Stimulated activated CD4-positive, alpha-beta T cell treated with anti-CD3 and anti-CD28 coated beads, Interleukin-15, amount 100 ng/mL, for 24 hours (primary cell): ENCODE results near the gene BCL3.

ENCODE experiments used
- DNase-seq: peaks from one replicate; pipeline ENCODE4 v3.0.0-alpha.2; 2020

BCL3 gene

DNA sequence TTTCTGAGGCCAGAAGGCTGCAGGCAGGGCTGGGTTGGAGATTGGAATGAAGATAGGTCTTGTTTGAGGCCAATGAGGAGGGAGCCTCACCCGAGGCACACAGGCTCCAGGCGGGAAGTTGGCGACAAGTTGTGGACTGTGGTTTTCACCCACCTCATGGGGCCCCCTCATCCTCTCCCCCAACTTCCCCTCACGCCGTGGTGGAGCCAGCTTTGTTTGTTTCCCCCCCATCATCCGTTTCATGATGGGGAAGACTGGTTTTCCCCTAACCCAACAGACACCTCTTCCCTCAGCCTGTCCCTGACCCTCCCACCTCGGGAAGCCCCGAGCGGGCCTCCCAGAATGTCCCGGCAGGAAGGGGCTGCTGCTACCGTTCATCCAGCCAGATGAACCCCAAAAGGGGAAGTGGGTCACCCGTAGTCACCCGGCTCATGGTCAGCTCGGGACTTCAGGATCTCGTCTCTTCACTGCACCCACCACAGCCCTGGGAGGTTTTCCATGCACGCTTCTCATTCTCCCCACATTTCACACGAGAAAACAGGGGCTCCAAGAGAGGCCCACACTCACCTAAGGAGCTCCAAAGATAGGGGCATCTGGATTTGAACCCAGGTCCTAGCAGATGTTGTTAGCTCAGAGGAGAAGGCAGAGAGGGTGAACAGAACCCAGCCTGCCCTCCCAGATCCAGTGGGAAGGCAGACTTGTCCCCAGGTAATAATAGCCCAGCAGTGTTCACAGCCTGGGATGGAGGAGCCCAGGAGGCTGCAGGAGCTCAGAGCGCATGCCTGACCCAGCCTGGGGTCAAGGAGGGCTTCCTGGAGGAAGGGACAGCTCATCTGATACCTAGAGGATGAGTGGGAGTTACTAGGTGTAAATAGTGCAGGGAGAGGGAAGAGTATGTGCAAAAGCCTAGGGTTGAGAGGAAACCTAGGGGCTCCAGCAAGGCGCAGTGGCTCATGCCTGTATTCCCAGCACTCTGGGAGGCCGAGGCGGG lies 26.1 kb upstream of the BCL3 start:
- no peak for DNase-seq

DNA sequence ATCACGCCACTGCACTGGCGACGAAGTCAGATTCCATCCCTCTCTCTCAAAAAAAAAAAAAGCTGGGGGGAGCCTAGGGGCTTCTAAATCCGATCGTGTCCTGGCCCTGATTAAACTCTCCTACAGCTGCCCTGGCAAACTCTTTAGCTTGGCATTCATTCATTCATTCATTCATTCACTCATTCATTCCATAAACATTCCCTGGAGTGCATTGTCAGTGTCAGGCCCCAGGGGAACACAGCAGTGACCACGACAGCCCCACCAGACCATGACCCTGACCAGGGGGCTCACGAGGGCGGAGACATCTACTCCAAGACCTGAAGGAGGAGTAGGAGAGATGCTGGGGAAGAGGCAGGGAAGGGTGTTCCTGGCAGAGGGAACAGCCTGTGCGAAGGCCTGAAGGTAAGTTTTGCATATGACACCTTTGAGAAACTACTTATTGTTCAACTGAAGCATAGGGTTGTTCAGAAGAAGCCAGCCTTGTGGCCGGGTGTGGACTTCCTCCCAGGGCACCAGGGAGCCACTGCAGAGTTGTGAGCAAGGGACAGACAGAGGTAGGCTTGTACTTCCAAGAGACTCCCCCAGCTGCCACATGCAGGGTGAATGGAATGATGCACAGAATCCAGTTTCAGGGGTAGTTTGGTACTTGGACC lies 25.1 kb upstream of the BCL3 start:
- no peak for DNase-seq

DNA sequence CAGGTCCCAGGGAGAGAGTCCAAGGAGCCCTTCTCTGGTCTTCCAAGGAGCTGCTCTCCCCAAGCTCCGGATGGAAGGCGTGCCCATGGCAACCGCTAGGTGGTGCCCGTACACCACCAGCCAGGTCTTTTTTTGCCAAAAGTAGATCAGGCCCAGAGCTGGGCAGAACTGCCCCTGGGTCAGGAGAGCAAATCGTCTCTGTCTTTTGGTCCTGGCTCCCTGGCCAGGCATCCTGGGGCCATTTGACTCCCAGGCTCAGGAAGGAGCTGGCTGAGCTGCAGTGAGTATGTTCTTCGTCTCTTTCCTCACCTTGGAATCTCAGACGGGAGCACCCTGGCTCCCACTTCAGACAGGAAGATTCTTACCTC lies 24.6 kb upstream of the BCL3 start:
- peak; percentile 81 for DNase-seq

DNA sequence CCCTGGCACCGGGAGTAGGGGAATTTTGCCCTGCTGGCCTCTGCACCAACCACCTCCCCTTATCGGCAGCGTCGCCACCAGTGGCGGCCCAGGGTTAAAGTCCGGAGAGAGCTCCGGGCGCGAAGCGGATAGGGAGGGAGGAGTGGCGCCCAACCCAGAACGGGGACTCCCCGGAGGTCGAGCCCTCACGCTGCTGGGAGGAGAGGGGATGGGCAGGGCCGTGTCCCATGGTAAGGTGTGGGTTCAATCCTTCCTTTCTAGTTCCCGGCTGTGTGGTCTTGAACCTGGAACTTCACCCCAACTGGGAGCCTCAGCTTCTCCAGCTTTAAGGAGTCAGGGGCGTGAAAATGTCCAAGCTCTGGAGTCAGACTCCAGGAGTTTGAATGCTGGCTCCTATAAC lies 23.3 kb upstream of the BCL3 start:
- no peak for DNase-seq

DNA sequence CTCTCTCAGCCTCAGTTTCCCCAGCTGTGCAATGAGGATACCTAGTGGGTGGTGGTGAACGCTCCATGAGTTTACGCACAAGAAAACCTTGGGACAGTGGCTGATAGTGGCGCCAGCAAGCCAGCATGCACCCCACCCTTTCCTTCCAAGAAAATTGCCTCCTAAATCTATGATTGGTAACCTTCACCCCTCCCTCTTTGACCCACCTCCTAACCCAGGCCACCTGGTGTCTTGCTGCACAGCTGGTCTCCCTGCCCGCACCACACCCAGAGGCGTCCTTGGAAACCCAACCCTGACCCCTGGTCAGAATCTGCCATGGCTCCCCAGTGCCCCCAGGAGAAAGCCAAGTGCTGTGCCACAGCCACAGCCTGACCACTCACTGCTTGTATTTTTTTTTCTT lies 22.8 kb upstream of the BCL3 start:
- no peak for DNase-seq

DNA sequence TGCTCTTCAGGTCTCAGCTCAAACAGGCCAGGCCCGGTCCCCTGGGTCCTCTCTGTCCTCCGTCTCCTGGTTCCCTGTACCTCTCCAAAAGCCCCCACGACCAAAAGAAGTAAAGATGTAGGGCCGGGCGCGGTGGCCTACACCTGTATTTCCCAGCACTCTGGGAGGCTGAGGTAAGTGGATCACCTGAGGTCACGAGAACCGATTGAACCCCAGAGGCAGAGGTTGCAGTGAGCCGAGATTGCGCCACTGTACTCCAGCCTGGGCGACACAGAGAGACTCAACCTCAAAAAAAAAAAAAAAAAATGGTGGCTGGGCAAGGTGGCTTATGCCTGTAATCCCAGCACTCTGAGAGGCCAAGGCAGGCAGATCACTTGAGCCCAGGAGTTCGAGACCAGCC lies 22.0 kb upstream of the BCL3 start:
- no peak for DNase-seq

DNA sequence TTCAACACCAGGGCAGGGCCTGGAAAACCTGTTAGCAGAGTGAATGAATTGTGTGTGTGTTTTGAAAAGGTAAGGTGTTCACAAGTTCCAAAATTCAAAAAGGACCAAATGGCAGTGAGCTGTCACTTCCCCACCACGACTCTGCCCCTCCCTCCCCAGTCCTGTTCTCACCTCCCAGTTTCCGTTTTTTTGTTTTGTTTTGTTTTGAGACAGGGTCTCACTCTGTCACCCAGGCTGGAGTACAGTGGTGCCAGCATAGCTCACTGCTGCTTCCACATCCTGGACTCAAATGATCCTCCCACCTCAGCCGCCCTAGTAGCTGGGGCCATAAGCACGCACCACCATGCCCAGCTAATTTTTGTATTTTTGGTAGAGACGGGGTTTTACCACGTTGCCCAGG lies 20.3 kb upstream of the BCL3 start:
- no peak for DNase-seq

DNA sequence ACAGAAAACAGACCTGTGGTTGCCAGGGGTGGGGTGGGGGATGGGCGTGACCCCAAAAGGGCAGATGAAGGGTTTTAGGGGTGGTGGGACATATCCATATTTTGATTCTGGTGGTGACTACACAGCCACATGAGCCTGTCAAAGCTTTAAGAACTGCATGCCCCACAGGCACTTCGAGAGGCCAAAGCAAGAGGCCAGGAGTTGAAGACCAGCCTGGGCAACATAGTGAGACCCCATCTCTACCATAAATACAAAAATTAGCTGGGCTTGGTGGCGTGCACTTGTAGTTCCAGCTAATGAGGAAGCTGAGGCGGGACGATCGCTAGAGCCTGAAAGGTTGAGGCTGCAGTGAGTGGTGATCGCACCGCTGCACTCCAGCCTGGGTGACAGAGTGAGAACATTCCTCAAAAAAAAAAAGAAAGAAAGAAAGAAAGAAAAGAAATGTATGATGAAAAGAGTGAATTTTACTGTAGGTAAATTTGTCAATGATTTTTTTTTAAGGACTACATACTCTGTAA lies 18.9 kb upstream of the BCL3 start:
- DNase-seq = no peak

DNA sequence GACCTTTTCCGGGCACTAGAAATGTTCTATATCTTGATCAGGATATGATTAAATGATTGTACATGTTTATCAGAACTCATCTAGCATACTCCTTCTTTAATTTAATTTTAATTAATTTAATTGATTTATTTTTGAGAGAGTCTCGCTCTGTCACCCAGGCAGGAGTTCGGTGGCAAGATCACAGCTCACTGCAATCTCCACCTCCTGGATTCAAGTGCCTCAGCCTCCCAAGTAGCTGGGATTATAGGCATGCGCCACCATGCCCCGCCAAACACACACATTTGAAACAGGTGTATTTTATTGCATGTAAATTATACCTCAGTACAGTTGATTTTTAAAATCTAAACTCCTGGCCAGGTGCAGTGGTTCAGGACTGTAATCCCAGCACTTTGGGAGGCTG lies 17.4 kb upstream of the BCL3 start:
- DNase-seq = no peak

DNA sequence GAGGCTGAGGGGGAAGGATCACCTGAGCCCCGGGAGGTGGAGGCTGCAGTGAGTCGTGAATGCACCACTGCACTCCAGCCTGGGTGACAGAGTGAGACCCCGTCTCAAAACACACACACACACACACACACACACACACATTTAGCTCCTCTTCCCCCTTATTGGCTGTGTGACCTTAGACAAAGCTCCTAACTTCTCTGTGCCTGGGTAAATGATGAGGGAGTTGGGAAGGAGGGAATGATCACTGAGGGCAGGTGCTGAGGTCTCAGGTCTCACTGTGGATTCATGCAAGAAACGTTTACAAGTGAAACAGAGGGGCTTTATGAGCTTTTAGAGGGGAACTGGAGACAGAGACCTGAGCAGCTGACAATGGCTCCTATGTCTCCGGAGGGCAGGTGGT lies 16.9 kb upstream of the BCL3 start:
- no peak for DNase-seq

DNA sequence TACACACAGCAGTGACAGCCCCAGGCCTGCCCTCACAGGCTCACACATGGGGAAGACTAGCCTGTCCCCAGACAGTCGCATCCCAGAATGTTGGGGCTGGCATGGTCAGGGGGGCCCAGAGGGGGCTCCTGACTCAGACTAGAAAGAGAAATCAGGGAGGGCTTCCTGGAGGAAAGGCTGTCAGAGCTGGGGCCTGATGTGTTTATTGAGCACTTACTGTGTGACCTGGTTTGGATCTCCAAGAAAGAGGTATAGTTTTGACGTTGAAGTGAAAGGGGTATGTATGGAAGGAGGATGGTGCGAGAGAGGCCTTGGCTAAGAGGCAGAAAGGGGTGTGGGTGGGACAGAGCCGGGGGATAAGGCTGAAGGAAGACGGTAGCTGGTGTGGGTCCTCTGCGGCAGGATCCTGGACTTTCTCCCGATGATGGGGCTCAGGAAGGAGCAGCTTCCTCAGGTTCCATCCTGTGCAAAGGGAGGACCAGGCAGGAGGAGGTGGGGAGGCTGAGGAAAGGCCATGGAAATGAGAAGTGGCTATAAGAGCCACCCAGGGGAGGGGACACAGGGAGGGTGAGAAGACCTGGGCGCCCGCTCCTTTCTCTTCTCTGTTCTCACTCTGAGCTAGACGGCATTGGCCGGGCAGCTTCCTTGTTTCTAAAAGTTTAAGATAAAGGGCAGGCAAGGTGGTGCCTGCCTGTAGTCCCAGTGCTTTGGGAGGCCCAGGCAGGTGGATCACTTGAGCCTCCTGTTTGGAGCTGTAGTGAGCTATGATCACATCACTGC lies 16.1 kb upstream of the BCL3 start:
- DNase-seq = no peak

DNA sequence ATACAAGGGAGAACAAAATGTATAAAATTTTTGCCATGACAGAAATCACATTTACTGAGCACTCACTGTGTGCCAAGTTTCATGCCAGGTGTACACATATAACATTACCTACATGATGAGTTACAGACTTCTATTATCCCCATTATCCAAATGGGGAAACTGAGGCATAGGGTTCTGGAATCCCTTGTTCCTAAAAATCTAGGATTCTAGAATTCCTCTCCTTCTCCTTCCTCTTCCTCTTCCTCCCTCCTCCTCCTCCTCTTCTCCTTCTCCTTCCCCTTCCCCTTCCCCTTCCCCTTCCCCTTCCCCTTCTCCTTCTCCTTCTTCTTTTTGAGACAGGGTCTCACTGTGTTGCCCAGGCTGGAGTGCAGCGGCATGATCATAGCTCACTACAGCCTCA lies 14.2 kb upstream of the BCL3 start:
- DNase-seq = no peak

DNA sequence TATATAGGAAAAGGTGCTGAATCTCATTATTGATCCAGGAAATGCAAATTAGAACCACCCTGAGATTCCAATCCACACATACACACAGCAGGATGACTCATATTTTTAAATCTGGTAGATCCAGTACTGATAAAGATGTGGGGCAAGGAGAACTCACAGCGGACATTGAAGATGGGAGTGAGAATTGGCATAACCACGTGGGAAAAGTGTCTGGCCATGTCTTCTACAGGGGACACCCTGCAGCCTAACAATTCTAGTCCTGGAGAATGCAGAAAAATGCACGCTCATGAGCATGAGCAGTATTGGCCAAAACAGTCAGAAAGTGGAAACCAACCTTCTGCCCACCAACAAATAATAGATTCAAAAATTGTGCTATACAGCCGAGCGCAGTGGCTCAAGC lies 13.5 kb upstream of the BCL3 start:
- DNase-seq = no peak

DNA sequence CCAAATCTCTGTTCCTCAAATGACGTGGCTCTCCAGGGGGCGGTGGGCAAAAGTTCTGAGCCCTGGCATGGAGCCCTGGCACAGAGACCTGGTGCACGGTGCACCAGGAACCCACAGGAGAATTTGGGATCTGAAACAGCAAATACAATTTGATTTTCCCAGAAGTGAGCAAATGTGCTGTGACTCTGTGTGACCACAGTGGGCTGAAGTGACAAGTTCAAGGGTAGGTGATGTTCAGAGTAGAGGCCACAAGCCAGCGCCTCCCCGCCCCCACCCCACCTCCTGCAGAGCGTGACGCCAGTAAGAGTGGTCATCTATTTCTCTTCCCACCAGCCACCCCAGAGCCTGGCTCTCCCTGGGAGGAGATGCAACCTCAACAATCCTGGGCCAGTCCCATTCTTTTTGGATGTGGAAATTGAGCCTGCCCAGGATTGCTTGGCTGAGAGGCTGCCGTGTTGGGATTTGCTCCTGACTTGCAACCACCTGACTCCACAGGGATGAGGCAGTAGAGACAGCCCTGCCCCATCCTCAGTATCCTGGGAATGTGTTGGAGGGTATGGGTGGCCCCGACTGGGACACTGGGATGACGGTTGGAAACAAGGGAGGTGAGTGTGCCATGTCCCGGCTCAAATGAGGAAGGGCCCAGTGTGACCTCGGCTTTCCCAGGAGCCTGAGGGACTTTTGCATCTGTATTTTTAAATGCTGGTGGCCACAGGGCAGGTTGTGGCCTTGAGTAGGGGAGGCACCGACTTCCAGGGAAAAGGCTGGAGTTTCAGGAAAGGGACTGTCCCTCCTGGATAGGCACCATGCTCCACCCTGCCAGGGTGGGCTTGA lies 11.1 kb upstream of the BCL3 start:
- DNase-seq = no peak

DNA sequence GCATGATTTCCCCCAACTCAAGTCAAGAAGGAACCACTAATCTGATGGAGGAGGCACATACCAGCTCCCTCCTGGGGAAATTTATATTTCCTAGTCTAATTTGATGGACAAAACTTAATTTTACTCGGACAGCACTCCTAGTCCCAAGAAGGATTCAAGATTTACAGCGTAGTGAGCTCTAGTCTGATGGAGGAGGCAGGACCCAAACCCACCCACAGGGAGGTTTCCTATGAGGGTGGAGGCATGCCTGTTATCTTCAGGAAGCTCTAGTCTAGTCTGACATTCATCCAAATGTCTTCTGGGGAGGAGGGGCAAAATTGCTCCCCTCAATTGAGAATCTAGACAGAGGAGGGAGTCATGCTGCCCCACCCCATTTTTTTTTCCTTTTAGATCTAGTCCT lies 10.4 kb upstream of the BCL3 start:
- DNase-seq = no peak

DNA sequence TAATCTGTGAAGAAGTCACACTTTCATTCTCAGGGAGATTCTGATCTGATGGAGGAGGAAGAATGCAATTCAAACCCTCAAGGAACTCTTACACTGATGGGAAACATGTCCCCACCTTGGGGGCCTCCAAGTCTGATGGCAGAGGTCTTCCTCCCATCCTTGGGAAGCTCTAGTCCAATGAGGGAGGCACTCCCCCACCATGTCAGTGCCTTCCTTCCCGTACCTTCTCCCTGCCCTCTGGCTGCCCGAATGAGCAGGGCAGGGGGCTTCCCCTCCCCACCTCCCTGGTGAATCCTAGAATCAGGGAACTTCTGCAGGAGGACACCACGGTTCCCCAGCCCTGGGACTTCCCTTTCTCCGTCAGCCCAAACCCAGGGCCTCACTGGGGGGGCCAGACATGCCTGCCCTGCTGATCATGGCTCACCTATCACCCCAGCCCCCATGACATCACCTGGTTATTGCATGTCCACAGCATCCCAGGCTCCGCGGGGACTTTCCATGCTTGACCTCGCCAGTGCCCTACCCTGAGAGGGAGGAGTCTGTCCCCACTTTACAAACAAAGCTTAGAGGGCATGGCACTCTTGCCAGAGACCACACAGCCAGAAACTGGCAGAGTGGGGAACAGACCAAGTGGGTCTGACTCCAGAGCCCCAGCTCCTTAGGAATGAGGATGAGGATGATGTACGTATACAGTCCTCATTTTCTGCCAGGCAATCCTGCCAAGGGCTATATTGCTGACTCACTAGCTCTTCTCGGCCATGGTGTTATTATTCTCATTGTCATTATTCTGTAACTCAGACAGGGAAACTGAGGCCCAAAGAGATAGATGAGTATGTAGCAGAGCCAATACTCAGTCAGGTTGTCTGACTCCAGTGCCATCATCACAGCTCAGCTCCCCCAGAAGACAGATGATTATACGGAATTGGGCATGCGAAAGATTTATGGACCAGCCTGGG lies 9.6 kb upstream of the BCL3 start:
- no peak for DNase-seq

DNA sequence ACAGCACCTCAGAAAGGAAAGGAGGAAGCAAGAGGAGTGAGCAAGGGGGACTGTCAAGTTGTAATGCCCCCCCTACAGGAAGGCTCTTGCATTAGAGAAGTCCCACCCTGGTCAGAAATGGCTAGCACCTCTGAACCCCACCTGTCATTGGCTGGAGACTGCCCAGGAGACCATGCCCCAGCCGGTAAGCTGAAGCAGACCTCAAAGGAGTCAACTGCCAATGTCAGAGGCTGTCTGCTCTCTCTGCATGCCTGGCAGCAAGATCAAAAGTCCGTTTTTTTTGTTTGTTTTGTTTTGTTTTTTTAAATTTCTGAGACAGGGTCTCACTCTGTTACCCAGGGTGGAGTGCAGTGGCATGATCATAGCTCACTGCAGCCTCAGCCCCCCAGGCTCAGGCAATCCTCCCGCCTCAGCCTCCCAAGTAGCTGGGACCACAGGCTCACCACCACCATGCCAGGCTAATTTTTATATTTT lies 8.1 kb upstream of the BCL3 start:
- no peak for DNase-seq

DNA sequence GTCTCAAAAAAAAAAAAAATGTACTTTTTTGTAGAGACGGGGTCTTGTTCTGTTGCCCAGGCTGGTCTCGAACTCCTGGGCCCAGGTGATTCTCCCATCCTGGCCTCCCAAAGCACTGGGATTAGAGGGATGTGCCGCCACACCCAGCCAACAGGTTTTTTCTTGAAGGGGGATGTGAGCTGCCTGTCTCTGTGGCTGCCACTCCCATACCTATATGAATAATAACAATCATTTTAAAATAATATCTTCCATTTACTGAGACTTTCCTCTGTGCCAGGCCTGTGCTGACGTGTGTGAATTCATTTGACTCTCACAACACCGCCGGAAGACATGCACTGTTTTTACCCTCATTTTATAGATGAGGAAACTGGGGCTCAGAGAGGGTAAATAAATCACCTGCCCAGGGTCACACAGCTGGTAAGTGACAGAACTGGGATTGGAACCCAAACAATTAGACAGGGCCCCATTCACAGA lies 7.2 kb upstream of the BCL3 start:
- DNase-seq = no peak

DNA sequence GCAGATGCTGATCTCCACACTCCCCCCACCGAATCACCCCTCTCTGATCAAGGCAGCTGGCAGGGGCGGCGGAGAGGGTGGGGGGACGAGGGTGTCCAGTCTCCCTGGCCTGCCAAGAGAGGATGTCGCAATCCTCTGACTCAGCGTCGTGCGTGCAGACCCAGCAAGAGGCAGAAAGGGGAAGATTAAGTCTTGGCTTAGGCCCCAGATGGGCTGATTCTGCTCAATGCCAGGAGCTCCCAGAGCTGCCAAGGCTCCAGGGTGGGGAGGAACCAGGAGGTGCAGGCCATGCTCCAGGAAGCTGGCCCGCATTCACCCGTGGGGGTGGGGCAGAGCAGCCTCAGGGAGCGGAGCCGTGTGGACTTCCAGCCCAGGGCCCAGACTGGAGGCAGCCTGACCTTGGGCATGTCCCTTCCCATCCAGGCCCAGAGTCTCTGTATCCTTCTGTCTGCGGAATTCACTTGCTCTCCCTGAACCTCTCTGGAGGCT lies 6.6 kb upstream of the BCL3 start:
- DNase-seq = peak; percentile 51

DNA sequence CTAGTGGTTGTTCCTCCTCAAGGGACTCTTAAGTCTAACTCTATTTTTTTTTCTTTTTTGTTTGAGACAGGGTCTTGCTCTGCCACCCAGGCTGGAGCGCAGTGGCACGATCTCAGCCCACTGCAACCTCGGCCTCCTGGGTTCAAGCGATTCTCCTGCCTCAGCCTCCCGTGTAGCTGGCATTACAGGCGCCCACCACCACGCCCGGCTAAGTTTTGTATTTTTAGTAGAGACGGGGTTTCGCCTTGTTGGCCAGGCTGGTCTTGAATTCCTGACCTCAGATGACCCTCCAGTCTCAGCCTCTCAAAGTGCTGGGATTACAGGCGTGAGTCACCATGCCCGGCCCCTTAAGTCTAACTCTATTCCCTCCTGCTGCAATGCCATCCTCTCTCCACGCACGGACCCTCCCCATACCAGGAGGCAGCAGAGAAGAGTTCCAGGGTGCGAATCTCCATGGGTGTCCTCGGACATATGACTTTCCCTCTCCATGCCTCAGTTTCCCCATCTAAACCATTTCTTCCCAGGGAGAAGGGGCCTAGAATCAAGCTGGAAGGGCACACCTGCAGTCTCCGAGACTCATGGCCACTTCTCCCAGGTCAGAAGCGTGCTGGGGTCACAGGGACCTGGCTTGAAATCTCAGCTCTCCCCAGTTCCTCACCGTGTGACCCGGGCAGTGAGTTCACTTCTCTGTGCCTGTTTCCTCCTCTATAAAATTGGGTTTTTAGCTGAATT lies 6.0 kb upstream of the BCL3 start:
- no peak for DNase-seq
